Suprapubic skin (tissue), 4 donors: Measurements from ENCODE around the gene ADARB1. TPM values are rescaled to one million over a fixed set of nuclear protein-coding genes. Genes with fewer than 3 reads are reported as not detected.
"Not testable (repeated sequence)": the region's sequence is repeated elsewhere in the genome, so short reads cannot be mapped to it uniquely, and the experiment has no call there.

Experiments
- DNase-seq, 2 donors: peaks; one replicate each; pipeline ENCODE4 v3.0.0-alpha.2; 2019; ENCODE audit warnings: low spot score in 2 of 2
- H3K27ac ChIP-seq: fragments of 200-600 bp; sonication (generic); one replicate; pipeline ENCODE4 v1.5.1; 2019
- H3K27me3 ChIP-seq: fragments of 200-600 bp; sonication (generic); one replicate; pipeline ENCODE4 v1.5.1; 2019
- H3K36me3 ChIP-seq: fragments of 200-600 bp; sonication (generic); one replicate; pipeline ENCODE4 v1.5.1; 2019
- H3K4me1 ChIP-seq: fragments of 200-600 bp; sonication (generic); one replicate; pipeline ENCODE4 v1.5.1; 2019
- H3K4me3 ChIP-seq: fragments of 200-600 bp; sonication (generic); one replicate; pipeline ENCODE4 v1.5.1; 2019; ENCODE audit warnings: mild to moderate bottlenecking
- H3K9me3 ChIP-seq: fragments of 200-600 bp; sonication (generic); one replicate; pipeline ENCODE4 v1.5.1; 2019
- EP300 ChIP-seq: sonication (generic); formaldehyde crosslinking; IDR thresholded peaks from one replicate; pipeline ENCODE4 v1.6.1; 2017; ENCODE audit warnings: antibody characterized with exemption
- POLR2A ChIP-seq, 2 donors: fragments of 450-650 bp; IDR thresholded peaks; one replicate each; pipeline ENCODE4 v1.6.1; 2017; ENCODE audit warnings: antibody characterized with exemption in 2 of 2, mild to moderate bottlenecking in 2 of 2, moderate library complexity in 2 of 2
- POLR2AphosphoS5 ChIP-seq, 3 donors: sonication (generic); formaldehyde crosslinking; IDR thresholded peaks; one replicate each; pipeline ENCODE4 v1.6.1; 2017; ENCODE audit warnings: antibody characterized with exemption in 3 of 3
- WGBS: methylation state at CpG from one replicate; pipeline ENCODE4 v1.1.5; 2018; 5-methylcytosine and 5-hydroxymethylcytosine counted together
- total RNA-seq, 4 donors: library from RNA; depleted of rRNA; stranded (reverse); fragments of >200 nt; gene quantifications; one replicate each; pipeline ENCODE4 v1.1.0, GENCODE V29; 2016
- TF ChIP-seq, protein P1 (sequence below), 2 donors: fragments of 200-600 bp in 1 of 2; fragments of 450-650 bp in 1 of 2; sonication (generic) in 1 of 2; IDR thresholded peaks; one replicate each; pipeline ENCODE4 v1.5.1; 2016 to 2019; ENCODE audit warnings: antibody characterized with exemption in 2 of 2, mild to moderate bottlenecking in 1 of 2, moderate library complexity in 1 of 2

The ADARB1 gene
- total RNA-seq, 4 donors from 2014 or later: 13.2 to 23.6 (median 20.3) TPM

DNA sequence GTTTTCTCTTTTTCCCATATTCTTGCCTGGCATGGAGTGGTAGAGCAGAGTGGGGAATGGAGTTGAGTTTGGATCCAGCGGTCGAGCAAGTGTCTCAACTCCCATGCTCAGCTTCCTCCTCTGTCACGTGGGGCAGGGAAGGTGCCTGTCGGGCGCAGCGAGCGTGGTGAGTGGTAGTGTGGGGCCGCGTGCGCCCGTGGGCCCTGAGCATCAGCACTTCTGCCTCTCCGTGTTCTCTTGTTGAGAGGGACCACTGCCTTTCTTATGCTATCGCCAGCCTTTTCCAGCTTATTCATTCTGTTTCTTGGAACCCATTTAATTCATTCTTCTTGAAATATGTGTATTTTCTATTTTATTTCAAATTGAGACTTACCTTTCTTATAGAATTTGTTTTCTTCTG, 65.1 kb downstream of the ADARB1 start:
- H3K4me1 ChIP-seq: peaks cover 29% of the 10 kb centered on the region
- H3K27me3 ChIP-seq: no peaks in the 10 kb centered on the region
- no peaks in the 10 kb centered on the region for H3K9me3 ChIP-seq
- TF ChIP-seq, protein P1, sequence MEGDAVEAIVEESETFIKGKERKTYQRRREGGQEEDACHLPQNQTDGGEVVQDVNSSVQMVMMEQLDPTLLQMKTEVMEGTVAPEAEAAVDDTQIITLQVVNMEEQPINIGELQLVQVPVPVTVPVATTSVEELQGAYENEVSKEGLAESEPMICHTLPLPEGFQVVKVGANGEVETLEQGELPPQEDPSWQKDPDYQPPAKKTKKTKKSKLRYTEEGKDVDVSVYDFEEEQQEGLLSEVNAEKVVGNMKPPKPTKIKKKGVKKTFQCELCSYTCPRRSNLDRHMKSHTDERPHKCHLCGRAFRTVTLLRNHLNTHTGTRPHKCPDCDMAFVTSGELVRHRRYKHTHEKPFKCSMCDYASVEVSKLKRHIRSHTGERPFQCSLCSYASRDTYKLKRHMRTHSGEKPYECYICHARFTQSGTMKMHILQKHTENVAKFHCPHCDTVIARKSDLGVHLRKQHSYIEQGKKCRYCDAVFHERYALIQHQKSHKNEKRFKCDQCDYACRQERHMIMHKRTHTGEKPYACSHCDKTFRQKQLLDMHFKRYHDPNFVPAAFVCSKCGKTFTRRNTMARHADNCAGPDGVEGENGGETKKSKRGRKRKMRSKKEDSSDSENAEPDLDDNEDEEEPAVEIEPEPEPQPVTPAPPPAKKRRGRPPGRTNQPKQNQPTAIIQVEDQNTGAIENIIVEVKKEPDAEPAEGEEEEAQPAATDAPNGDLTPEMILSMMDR (IDR thresholded peaks at IDR 0.05): no peak
- TF ChIP-seq POLR2A (IDR thresholded peaks at IDR 0.05) (no peak), EP300 (no peak), POLR2AphosphoS5 (IDR thresholded peaks at IDR 0.05) (no peak)
- WGBS: 96% methylated on average over 13 of the region's 13 CpGs
- no peaks in the 10 kb centered on the region for H3K36me3 ChIP-seq
- DNase-seq: no peak
- no peak overlapping the region for H3K4me3 ChIP-seq
- H3K27ac ChIP-seq: no peak overlapping the region

DNA sequence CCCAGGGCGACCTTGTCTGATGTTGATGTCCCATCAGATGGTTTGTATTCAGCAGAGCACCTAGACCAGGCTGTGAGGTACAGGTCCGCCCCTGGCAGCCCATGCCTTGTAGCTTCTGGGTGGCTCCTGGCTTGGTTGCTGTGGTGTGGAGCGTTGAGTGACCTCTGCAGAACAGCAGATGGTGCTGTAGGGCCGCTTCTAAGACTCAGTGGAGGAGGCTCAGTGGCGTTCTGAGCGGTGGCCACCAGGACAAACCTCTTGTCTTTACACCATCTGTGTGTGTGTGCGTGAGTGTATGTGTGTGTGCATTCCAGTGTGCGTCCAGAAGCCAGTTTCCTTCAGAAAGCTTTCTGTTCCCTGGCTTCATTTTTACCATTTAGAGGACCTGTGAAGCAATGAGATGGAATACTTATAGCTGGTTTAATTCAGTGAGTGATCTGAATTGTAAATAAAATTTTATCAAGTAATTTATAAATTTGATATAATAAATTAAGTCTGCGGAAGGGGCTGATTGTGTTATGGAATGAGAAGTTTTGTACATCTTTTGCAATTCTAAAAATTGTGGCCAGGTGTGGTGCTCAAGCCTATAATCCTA, 66.1 kb downstream of the ADARB1 start:
- Histone ChIP-seq H3K27me3 (no peaks in the 10 kb centered on the region), H3K9me3 (no peaks in the 10 kb centered on the region), H3K4me1 (peaks cover 20% of the 10 kb centered on the region), H3K27ac (no peak overlapping the region), H3K4me3 (no peak overlapping the region), H3K36me3 (no peaks in the 10 kb centered on the region)
- DNase-seq: no peak
- WGBS: 28% methylated on average over 9 of the region's 9 CpGs
- TF ChIP-seq EP300 (no peak), POLR2AphosphoS5 (IDR thresholded peaks at IDR 0.05) (no peak)
- TF ChIP-seq, protein P1 (IDR thresholded peaks at IDR 0.05): peak; percentile 69 to 78

DNA sequence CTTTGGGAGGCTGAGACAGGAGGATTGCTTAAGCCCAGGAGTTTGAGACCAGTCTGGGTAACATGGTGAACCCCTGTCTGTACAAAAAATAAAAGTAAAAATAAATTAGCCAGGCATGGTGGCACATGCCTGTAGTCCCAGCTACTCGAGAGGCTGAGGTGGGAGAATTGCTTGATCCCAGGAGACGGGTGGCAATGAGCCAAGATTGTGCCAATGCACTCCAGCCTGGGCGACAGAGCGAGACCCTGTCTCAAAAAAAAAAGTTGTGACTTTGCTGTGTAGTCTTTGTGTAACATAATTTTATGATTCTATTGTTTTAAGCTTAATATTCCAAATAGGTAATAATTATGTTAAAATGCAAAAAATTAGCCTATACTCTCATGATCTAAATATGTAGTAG, 66.6 kb downstream of the ADARB1 start:
- 86% methylated on average over 4 of the region's 4 CpGs for WGBS
- peaks cover 17% of the 10 kb centered on the region for H3K4me1 ChIP-seq

DNA sequence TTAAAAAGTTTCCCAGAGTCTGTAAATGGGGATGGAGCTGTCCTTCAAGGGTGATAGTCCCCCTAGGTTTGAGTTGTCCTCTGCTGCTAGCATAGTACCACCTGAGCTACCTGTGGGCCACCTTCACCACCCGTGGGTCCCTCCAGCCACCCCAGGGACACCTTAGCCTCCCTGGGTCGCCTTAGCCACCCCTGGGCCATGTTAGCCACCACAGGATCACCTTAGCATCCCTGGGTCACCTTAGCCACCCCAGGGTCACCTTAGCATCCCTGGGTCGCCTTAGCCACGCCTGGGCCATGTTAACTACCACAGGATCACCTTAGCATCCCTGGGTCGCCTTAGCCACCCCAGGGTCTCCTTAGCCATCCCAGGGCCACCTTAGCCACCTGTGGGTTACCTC, 67.1 kb downstream of the ADARB1 start:
- no peaks in the 10 kb centered on the region for H3K36me3 ChIP-seq
- H3K4me1 ChIP-seq: peaks cover 17% of the 10 kb centered on the region
- no peak for DNase-seq
- H3K27me3 ChIP-seq: no peaks in the 10 kb centered on the region
- H3K4me3 ChIP-seq: no peak overlapping the region
- TF ChIP-seq POLR2A (IDR thresholded peaks at IDR 0.05) (no peak), POLR2AphosphoS5 (IDR thresholded peaks at IDR 0.05) (no peak), EP300 (no peak)
- TF ChIP-seq, protein P1 (IDR thresholded peaks at IDR 0.05): no peak
- WGBS: 89% methylated on average over 5 of the region's 5 CpGs
- no peak overlapping the region for H3K27ac ChIP-seq
- no peaks in the 10 kb centered on the region for H3K9me3 ChIP-seq

More for the DNA sequence above, 66.6 kb downstream of the ADARB1 start:
- H3K36me3 ChIP-seq, H3K27ac ChIP-seq, H3K4me3 ChIP-seq, H3K27me3 ChIP-seq, DNase-seq, H3K9me3 ChIP-seq: not testable (repeated sequence)

DNA sequence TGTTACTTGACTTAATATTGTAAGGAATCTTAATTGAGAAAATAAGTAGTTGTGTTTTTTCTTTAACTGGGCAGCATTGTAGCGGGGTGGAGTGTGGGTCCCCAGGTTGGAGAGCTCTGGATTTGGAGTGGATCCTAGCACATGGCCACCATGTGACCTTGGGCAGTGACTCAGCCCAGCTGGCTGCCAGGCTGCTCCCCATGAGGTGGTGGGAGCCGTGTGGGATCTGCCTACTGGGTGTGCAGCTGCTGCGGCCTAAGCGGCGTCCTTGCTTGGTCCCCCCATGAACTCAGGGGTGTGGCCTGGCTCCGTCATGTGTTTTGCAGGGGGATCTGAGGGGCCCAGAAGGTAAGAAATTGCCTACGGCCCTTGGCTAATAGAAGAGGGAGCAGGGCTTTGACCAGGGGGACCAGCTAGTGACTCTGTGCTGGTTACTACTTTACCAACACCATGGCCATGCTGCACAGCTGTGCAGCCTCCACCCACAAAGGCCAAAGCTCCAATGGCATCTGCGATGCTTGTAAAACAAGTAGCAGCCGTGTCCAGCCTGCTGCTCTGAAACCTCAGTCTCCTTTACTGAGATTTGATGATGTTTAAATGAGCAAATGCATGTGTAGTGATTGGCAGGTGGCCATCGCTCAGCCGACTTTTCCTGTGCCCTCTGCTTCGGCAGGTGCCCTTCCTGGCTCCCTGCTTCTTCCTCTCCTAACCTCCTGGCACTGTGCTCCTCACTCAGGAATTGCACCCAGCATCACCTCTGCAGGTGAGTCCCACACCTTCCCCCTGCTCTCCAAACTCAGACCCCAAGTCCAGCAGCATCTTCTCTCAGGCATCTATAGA, 68.3 kb downstream of the ADARB1 start:
- WGBS: 59% methylated on average over 11 of the region's 12 CpGs
- DNase-seq: no peak
- Histone ChIP-seq H3K4me3 (no peak overlapping the region), H3K27me3 (no peaks in the 10 kb centered on the region), H3K36me3 (no peaks in the 10 kb centered on the region), H3K4me1 (peaks cover 8% of the 10 kb centered on the region), H3K27ac (no peak overlapping the region), H3K9me3 (no peaks in the 10 kb centered on the region)
- TF ChIP-seq EP300 (no peak), POLR2A (IDR thresholded peaks at IDR 0.05) (no peak), POLR2AphosphoS5 (IDR thresholded peaks at IDR 0.05) (no peak)
- TF ChIP-seq, protein P1 (IDR thresholded peaks at IDR 0.05): no peak
